Measurements from ENCODE around the gene NCR2. TPM values are rescaled to one million over a fixed set of nuclear protein-coding genes. Genes with fewer than 3 reads are reported as not detected.

Gene NCR2
- total and polyA plus RNA-seq, 2 of the 13 experiments (the other 11 are each of a cell fraction or from before 2014, with no cell fraction given), result not detected

- TF ChIP-seq, protein P1, sequence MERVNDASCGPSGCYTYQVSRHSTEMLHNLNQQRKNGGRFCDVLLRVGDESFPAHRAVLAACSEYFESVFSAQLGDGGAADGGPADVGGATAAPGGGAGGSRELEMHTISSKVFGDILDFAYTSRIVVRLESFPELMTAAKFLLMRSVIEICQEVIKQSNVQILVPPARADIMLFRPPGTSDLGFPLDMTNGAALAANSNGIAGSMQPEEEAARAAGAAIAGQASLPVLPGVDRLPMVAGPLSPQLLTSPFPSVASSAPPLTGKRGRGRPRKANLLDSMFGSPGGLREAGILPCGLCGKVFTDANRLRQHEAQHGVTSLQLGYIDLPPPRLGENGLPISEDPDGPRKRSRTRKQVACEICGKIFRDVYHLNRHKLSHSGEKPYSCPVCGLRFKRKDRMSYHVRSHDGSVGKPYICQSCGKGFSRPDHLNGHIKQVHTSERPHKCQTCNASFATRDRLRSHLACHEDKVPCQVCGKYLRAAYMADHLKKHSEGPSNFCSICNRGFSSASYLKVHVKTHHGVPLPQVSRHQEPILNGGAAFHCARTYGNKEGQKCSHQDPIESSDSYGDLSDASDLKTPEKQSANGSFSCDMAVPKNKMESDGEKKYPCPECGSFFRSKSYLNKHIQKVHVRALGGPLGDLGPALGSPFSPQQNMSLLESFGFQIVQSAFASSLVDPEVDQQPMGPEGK (CRISPR knock-in tag; IDR thresholded peaks at IDR 0.05), result 0 out of 2 replicates have a peak, but pooled peaks have one; percentile 30
- TF ChIP-seq HMG20A (CRISPR knock-in tag; IDR thresholded peaks at IDR 0.05; ENCODE audit: borderline replicate concordance) (no peak), GZF1 (CRISPR knock-in tag; IDR thresholded peaks at IDR 0.05) (no peak), JUNB (CRISPR knock-in tag; IDR thresholded peaks at IDR 0.05; ENCODE audit: borderline replicate concordance) (no peak), POGK (CRISPR knock-in tag; conservative IDR thresholded peaks at IDR 0.05) (peak; percentile 70), MAFK (conservative IDR thresholded peaks at IDR 0.05 in 1 of 2, IDR thresholded peaks at IDR 0.05 in 1 of 2; ENCODE audit: low read length in 2 of 2) (no peak), RFXANK (CRISPR knock-in tag; IDR thresholded peaks at IDR 0.05) (0 out of 2 replicates have a peak, but pooled peaks have one; percentile 48), ZNF263 (CRISPR knock-in tag; IDR thresholded peaks at IDR 0.05) (no peak), SALL2 (CRISPR knock-in tag; IDR thresholded peaks at IDR 0.05) (no peak), RARG (CRISPR knock-in tag; IDR thresholded peaks at IDR 0.05; ENCODE audit: low read depth) (no peak), ZNF790 (CRISPR knock-in tag; IDR thresholded peaks at IDR 0.05; ENCODE audit: borderline replicate concordance) (no peak; the same call in 1 of the 2 replicates), ZNF552 (CRISPR knock-in tag; IDR thresholded peaks at IDR 0.05; ENCODE audit: borderline replicate concordance) (no peak), ZNF672 (CRISPR knock-in tag; IDR thresholded peaks at IDR 0.05) (no peak), SMARCC2 (IDR thresholded peaks at IDR 0.05) (no peak), IKZF1 (IDR thresholded peaks at IDR 0.05) (no peak), NR2F1 (CRISPR knock-in tag; IDR thresholded peaks at IDR 0.05) (no peak), MEIS1 (CRISPR knock-in tag; IDR thresholded peaks at IDR 0.05; ENCODE audit: borderline replicate concordance) (peak; percentile 80; the same call in 1 of the 2 replicates)
- TF ChIP-seq, protein P2, sequence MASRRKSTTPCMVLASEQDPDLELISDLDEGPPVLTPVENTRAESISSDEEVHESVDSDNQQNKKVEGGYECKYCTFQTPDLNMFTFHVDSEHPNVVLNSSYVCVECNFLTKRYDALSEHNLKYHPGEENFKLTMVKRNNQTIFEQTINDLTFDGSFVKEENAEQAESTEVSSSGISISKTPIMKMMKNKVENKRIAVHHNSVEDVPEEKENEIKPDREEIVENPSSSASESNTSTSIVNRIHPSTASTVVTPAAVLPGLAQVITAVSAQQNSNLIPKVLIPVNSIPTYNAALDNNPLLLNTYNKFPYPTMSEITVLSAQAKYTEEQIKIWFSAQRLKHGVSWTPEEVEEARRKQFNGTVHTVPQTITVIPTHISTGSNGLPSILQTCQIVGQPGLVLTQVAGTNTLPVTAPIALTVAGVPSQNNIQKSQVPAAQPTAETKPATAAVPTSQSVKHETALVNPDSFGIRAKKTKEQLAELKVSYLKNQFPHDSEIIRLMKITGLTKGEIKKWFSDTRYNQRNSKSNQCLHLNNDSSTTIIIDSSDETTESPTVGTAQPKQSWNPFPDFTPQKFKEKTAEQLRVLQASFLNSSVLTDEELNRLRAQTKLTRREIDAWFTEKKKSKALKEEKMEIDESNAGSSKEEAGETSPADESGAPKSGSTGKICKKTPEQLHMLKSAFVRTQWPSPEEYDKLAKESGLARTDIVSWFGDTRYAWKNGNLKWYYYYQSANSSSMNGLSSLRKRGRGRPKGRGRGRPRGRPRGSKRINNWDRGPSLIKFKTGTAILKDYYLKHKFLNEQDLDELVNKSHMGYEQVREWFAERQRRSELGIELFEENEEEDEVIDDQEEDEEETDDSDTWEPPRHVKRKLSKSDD (CRISPR knock-in tag; IDR thresholded peaks at IDR 0.05; ENCODE audit: low read depth), result no peak
- TF ChIP-seq, protein P3, sequence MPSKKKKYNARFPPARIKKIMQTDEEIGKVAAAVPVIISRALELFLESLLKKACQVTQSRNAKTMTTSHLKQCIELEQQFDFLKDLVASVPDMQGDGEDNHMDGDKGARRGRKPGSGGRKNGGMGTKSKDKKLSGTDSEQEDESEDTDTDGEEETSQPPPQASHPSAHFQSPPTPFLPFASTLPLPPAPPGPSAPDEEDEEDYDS (CRISPR knock-in tag; IDR thresholded peaks at IDR 0.05), result no peak
Measured at GRCh38 chr6:41318654-41319565, 16.5 kb upstream of the NCR2 start (continued).

All from HepG2 (cell line).